Activated gamma-delta T cell treated with anti-CD3 and anti-CD28 coated beads, Interleukin-2, amount 50 U/mL, for 16 hours (primary cell): ENCODE data around the gene SPRR2G.
"Not testable (repeated sequence)": the region's sequence is repeated elsewhere in the genome, so short reads cannot be mapped to it uniquely, and the experiment has no call there.

Experiments used
- DNase-seq: peaks from one replicate; pipeline ENCODE4 v3.0.0-alpha.2; 2020; ENCODE audit warnings: low read depth

SPRR2G gene

DNA sequence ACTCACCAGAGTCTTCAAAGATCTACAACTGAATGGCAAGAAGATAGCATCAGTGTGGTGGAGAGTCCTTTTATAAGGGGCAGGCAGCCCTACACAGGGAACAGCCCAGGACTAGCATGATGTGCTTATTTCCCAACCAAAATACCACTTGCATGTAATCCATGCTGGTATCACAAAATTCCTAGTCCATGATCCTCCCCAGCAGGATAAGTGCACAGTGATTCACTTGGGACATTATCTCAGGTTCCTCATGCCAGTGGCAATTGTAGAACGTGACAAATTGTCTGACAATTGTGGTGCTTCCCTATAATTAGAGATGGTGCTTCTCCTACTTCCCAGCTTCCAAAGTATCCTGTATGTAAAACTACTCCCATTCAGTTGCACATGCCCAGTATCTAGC, at the start of gene SPRR2G:
TSS of gene SPRR2G (minus strand) at position 45 of the 400 bp plus-strand sequence. CDS start 780 bp downstream, outside the sequence.
- DNase-seq = no peak

GRCh38 chr1:153195216-153195615, 44.5 kb upstream of the SPRR2G start:
- DNase-seq = no peak

DNA sequence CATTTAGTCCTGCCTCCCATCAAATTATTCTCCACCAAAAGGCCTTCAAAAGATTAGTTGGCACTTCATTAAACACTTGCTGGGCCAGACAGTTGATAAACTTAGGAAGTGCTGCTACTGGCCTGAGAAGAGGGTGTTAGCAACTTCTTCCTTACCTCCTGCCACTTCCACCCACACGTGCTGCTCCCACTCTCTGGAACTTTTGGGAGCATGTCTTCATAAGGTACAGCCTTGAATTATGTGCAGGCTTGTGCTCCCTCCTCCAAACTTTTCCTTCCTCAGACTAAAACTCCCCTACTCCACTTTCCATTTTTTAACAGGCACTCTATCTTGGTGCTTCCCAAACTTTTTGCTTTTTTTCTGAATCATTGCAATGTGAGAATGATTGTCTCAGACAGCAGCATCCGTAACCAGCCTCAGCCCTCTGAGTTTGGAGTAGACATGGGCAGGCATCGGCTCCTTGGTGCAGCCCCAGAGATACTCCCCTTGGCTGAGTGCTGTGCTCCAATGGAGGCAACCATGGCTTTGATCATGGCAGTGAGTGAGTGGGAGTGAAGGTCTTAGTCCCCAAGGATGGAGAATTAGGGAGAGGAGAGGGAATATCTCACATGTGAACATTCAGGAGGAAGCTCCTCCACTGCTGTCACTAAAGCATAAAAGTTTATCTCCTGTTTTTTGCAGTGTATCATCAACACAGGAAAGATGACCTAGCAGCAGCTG, 43.8 kb upstream of the SPRR2G start:
- DNase-seq = no peak

DNA sequence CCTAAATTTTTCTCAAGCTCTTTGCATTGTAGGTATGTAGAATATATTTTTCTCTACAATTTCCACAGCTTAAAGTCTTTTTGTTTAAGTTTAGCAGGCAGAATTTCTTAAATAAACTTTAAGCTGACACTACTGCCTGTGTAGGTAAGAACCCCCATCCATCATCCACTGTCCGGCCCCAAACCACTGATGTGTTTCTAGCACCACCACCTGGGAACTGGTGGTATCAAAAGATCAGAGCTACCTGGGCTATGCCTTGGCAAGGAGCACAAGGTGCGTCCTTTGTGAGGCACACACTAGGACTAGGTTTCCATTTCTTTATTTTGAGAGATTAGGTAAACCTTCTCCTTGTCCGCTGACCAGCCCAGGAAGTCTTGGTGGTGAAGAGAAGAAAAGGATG, 42.0 kb upstream of the SPRR2G start:
- DNase-seq = no peak

- DNase-seq = no peak
These were observed 39.7 kb upstream of the SPRR2G start for GRCh38 chr1:153190373-153190772.

- not testable (repeated sequence) for DNase-seq
These were observed 37.6 kb upstream of the SPRR2G start for GRCh38 chr1:153188301-153188700.

DNA sequence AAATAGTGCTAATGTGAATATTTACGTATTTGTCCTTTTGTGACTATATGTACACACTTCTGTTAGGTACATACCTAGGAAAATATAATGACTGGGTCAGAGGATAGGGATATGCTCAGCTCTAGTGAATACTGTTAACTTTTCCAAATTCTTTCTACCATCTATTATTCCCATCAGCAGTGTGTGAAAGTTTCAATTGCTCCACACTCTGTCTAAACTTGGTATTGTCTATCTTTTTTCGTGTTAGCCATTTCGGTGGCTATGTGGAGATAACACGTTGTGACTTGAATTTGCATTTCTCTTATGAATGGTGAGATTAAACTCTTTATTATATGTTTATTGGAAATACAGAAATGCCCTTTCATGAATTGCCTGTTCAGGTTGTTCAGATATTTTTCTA, 29.9 kb upstream of the SPRR2G start:
- DNase-seq = no peak

DNA sequence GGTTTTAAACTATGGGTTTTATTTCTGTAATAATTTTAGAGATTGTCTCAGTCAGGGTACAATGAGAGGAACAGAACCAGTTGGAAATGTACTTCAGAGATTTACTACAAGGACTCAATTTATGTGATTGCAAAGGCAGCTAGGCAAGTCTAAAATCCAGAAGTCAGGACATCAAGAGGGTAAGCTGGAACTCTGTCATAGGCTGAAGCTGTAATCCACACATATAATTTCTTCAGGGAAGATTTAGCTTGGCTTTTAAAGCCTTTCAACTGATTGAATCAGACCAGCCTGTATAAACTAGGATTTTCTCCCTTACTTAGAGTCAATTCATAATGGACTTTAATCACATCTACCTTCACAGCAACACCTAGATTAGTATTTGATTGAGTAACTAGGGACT, 28.2 kb upstream of the SPRR2G start:
- no peak for DNase-seq

DNA sequence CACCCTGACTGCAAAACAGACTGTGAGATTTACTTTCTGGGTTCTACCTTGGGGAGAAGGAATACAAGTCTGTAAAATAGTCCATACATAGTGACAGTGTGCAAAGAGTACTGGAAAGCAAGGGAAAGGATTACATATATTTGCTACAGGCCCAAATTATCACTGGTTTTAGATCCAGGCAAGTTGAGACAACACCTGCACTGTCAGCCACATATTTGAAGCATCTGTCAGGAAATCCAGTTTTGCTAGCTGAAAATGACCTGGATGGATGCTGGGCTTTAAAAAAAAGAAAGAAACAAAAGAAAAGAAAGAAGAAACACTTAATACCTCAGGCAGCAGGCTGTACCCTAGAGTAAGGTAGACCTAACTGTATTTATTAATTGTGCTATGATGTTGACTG, 23.9 kb upstream of the SPRR2G start:
- DNase-seq = no peak

GRCh38 chr1:153168686-153169085, 18.0 kb upstream of the SPRR2G start:
- DNase-seq = no peak

- no peak for DNase-seq
These were observed 4.9 kb upstream of the SPRR2G start for GRCh38 chr1:153155541-153155940.

GRCh38 chr1:153152481-153152880, 1.8 kb upstream of the SPRR2G start:
- DNase-seq = no peak

DNA sequence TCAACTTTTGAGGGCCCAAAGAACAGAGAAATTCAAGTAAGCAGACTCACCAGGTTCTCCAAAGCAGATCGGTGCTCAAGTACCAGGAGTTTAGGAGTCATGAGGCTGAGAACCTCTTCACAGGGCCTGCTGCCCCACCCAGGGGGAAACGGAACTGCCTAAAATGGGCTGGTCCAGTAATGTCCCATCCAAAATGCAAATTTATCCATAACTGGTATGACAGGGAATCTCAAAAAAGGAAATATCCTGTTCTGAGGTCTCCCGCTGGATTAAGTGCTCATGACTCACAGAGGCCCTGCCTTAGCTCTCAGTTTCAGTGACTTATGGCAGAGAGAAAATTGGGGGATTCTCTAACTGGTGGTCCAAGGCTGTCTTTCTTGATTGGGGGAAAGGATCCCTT, 9.3 kb downstream of the SPRR2G start:
- DNase-seq = no peak

DNA sequence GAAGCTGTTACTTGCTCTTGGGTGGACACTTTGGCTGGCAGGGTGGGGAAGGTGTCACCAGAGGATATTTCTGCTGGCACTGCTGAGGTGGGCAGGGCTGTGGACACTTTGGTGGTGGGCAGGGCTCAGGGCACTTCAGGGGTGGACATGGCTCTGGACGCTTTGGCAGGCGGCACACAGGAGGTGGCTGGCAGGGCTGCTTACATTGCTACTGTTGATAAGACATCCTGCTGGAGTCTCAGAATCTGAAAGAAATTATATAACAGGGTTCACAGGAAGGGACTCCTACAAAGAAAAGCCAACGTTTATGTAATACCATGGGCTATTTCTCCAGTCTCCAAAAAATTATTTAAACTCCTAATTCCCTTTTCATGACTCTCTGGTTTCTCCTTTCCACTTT, 10.2 kb downstream of the SPRR2G start:
- DNase-seq = no peak

- DNase-seq = no peak
These were observed 16.9 kb downstream of the SPRR2G start for GRCh38 chr1:153133743-153134142.

GRCh38 chr1:153133267-153133666, 17.4 kb downstream of the SPRR2G start:
- no peak for DNase-seq

GRCh38 chr1:153128688-153129087, 22.0 kb downstream of the SPRR2G start:
- DNase-seq = not testable (repeated sequence)

DNA sequence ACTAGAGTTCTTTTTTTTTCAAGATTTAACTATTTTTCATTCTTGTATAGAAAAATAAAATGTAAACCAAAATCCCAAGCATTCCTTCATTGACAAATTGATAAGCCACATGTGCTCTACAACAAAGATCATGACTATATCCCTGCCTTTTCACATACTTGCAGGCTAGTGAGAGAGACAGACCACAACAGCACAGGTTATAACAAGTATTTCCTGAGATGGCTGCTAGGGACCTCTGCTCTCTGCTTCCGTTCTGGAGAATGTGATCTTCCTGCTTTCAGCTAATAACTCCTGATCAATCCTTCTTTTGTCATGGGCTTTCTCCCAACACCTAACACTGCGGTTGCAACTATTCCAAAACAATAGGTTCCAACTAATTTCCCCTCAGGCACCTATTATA, 23.4 kb downstream of the SPRR2G start:
- DNase-seq = no peak

- no peak for DNase-seq
These were observed 25.2 kb downstream of the SPRR2G start for GRCh38 chr1:153125536-153125935.

GRCh38 chr1:153123793-153124192, 26.9 kb downstream of the SPRR2G start:
- not testable (repeated sequence) for DNase-seq

- DNase-seq = no peak
These were observed 27.8 kb downstream of the SPRR2G start for GRCh38 chr1:153122831-153123421.

DNA sequence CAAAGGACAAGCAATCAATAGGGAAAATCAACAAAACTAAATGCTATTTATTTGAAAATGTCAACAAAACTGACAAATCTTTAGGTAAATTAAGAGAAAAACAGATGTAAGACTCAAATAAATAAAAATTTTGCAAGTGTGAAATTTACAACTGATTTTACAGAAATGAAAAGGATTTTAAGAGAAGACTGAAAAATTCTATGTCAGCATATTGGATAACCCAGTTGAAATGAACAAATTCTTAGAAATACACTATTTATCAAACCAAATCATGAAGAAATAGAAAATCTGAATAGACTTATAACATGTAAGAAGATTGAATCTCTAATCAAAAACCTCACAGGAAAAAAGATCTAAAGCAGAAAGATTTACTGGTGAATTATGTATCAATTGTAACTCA, 29.7 kb downstream of the SPRR2G start:
- no peak for DNase-seq

GRCh38 chr1:153119491-153119971, 31.2 kb downstream of the SPRR2G start:
- no peak for DNase-seq

- DNase-seq = not testable (repeated sequence)
These were observed 35.4 kb downstream of the SPRR2G start for GRCh38 chr1:153115264-153115663.
